Measurements from ENCODE around the gene GALP.

GRCh38 chr19:56211718-56212117, 35.9 kb downstream of the GALP start:
- no peak for TF ChIP-seq CTCF (conservative IDR thresholded peaks at IDR 0.05; ENCODE audit: low read depth, low read length)
- no peak for TF ChIP-seq EZH2 (IDR thresholded peaks at IDR 0.05; ENCODE audit: low read length, unreplicated experiment)
- no peak for TF ChIP-seq EZH2phosphoT487 (IDR thresholded peaks at IDR 0.05; ENCODE audit: borderline replicate concordance, low read length)
